ENCODE measurements around the gene CCDC33.

GRCh38 chr15:74336061-74337005, 100.2 kb downstream of the CCDC33 start:
- TF ChIP-seq, protein P1, sequence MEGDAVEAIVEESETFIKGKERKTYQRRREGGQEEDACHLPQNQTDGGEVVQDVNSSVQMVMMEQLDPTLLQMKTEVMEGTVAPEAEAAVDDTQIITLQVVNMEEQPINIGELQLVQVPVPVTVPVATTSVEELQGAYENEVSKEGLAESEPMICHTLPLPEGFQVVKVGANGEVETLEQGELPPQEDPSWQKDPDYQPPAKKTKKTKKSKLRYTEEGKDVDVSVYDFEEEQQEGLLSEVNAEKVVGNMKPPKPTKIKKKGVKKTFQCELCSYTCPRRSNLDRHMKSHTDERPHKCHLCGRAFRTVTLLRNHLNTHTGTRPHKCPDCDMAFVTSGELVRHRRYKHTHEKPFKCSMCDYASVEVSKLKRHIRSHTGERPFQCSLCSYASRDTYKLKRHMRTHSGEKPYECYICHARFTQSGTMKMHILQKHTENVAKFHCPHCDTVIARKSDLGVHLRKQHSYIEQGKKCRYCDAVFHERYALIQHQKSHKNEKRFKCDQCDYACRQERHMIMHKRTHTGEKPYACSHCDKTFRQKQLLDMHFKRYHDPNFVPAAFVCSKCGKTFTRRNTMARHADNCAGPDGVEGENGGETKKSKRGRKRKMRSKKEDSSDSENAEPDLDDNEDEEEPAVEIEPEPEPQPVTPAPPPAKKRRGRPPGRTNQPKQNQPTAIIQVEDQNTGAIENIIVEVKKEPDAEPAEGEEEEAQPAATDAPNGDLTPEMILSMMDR (IDR thresholded peaks at IDR 0.05 in 2 of 3, conservative IDR thresholded peaks at IDR 0.05 in 1 of 3; ENCODE audit: control insufficient read depth in 2 of 3, extremely low read depth in 1 of 3, insufficient read depth in 1 of 3, low read depth in 3 of 3, low read length in 3 of 3) = no peak
- TF ChIP-seq POLR2AphosphoS5 (IDR thresholded peaks at IDR 0.05; ENCODE audit: low read length) (no peak), CBFB (IDR thresholded peaks at IDR 0.05; ENCODE audit: low read depth) (no peak), NKRF (conservative IDR thresholded peaks at IDR 0.05) (no peak)

Measured in GM12878 (cell line).